ENCODE results near the gene OGG1.

OGG1 gene

DNA sequence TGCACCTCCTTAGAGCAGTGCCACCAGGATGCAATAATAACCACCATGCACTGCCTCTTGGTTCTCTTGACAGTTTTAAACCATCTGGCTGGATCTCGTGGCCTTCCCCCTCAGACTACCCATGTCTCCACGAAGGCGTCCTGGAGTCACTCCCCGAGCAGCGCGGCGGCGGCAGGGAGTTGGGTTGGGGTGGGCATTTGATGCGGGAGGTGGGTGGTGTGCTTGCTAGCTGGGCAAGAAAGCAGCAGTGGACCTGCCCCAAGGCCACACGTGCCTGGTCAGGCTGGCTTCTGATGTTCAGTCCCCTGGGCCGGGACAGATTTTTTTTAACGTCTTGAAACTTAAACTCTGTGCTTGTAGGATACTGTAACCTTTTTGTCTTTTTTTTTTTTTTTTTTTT, 56.4 kb downstream of the OGG1 start:
- DNase-seq: no peak
- CTCF ChIA-PET: interaction anchor here (1.2 kb wide), 1 partner anchor 27 kb away, joined by 3 read pairs; no protein-coding TSS in a partner anchor
- Mint-ChIP-seq H3K36me3 (peaks cover 60% of the 10 kb centered on the region), H3K27ac (no peak overlapping the region), H3K4me1 (peaks cover 44% of the 10 kb centered on the region), H3K27me3 (no peaks in the 10 kb centered on the region), H3K9me3 (no peaks in the 10 kb centered on the region), H3K4me3 (no peak overlapping the region)

Data from activated naive CD4-positive, alpha-beta T cell treated with anti-CD3 and anti-CD28 coated beads, Interleukin-2, amount 10 ng/mL, durations not matched to agents 7 days and 5 days (primary cell).